ENCODE results near the gene ACSL5. TPM values are rescaled to one million over a fixed set of nuclear protein-coding genes. Genes with fewer than 3 reads are reported as not detected.

ACSL5 gene
- total RNA-seq, 2 experiments from 2014 or later = 25.3 to 25.4 TPM

DNA sequence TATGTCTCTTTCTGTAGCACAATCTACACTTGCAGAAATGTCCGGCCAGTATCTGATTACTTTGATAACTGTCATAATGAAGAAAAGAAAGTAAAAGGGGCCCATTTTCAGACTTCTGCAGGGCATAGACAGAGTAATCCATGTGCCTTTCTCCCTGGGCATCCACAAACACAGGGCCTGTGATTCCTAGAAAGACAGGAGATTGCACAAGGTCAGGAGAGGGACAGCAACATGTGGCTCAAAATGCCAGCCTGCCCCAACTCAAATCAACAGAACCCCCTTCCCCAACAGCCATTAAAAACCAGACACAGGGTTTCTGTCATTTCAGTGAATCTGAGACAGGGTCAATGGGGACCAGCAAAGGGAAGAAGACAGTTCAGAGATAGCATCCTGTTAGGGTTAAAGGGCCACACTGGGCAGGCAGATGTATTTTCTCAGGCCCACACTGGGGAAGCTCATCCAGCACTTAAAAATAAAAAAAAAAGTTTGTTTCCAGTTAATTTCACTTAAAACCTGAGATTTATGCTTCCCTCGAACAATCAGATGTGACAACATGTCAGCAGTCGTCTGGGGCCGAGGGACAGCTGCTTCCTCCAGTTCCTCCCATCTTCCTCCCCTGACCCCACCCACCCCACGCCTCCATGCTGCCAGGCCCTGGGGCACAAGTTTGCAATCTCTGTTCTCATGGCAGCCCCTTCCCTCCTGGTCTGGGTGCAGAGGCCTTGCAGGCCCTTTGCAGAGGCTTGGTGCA, 30.7 kb upstream of the ACSL5 start:
- DNase-seq (ENCODE audit: low spot score) = no peak
- H4K20me1 ChIP-seq (ENCODE audit: insufficient read depth, low read length) = no peaks in the 10 kb centered on the region
- no peaks in the 10 kb centered on the region for H3K79me2 ChIP-seq (ENCODE audit: insufficient read depth, low read depth, low read length)
- no peaks in the 10 kb centered on the region for H3K36me3 ChIP-seq (ENCODE audit: insufficient read depth, low read length)
- TF ChIP-seq, protein P1, sequence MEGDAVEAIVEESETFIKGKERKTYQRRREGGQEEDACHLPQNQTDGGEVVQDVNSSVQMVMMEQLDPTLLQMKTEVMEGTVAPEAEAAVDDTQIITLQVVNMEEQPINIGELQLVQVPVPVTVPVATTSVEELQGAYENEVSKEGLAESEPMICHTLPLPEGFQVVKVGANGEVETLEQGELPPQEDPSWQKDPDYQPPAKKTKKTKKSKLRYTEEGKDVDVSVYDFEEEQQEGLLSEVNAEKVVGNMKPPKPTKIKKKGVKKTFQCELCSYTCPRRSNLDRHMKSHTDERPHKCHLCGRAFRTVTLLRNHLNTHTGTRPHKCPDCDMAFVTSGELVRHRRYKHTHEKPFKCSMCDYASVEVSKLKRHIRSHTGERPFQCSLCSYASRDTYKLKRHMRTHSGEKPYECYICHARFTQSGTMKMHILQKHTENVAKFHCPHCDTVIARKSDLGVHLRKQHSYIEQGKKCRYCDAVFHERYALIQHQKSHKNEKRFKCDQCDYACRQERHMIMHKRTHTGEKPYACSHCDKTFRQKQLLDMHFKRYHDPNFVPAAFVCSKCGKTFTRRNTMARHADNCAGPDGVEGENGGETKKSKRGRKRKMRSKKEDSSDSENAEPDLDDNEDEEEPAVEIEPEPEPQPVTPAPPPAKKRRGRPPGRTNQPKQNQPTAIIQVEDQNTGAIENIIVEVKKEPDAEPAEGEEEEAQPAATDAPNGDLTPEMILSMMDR (conservative IDR thresholded peaks at IDR 0.05; ENCODE audit: low read length) = no peak
- no peak for TF ChIP-seq EZH2phosphoT487 (IDR thresholded peaks at IDR 0.05; ENCODE audit: borderline replicate concordance, low read depth, low read length)
- H3K4me1 ChIP-seq (ENCODE audit: insufficient read depth, low read length, poor library complexity, severe bottlenecking) = no peaks in the 10 kb centered on the region
- H3K9me3 ChIP-seq (ENCODE audit: low read length) = no peaks in the 10 kb centered on the region
- no peaks in the 10 kb centered on the region for H3K9me2 ChIP-seq (ENCODE audit: insufficient read depth, low read length)
- intact Hi-C loops (cut with micrococcal nuclease; ENCODE audit: unreplicated experiment) = no loop called here
- ChIA-PET CTCF (ENCODE audit: unreplicated experiment) (interaction anchor here (0.5 kb wide), 1 partner anchor 130 kb away, joined by 4 read pairs; no protein-coding TSS in a partner anchor), POLR2A (interaction anchor here (1.2 kb wide), 1 partner anchor 29 kb away, joined by 6 read pairs; no protein-coding TSS in a partner anchor)
- BruUV-seq (replicated peaks) = no TSS peak
- no peak overlapping the region for H3K4me2 ChIP-seq (ENCODE audit: low read length)
- H3K4me3 ChIP-seq (ENCODE audit: low read depth, low read length, poor library complexity, severe bottlenecking) = no peak overlapping the region
- H3K27ac ChIP-seq (ENCODE audit: low read depth, low read length, poor library complexity, severe bottlenecking) = no peak overlapping the region
- no peak overlapping the region for H2AFZ ChIP-seq (ENCODE audit: low read length)

DNA sequence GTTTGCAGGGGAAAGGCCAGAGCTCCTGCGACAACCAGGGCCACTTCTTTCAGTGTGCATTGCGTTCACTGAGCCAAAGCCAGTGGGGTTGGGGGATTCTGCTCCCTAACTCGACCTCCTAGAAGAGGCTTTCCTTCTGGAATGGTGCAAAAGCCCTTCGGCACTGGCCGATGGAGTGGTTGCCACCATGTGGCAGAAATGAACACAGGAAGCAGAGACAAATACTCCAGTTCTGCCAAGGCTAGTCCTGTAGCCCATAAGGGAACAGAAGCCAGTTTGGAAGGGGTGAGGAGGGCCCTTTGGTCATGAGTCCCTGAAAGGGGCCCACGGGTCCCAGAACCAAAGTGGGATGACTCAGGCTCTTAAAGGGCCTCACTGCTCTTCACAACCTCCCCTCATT, 29.7 kb upstream of the ACSL5 start:
- no peaks in the 10 kb centered on the region for H3K36me3 ChIP-seq (ENCODE audit: insufficient read depth, low read length)
- H3K4me3 ChIP-seq (ENCODE audit: low read depth, low read length, poor library complexity, severe bottlenecking) = no peak overlapping the region
- H3K4me1 ChIP-seq (ENCODE audit: insufficient read depth, low read length, poor library complexity, severe bottlenecking) = no peaks in the 10 kb centered on the region
- ChIA-PET POLR2A (interaction anchor here (1.2 kb wide), 1 partner anchor 28 kb away, joined by 6 read pairs; no protein-coding TSS in a partner anchor), CTCF (ENCODE audit: unreplicated experiment) (no interaction called here)
- TF ChIP-seq, protein P1 (conservative IDR thresholded peaks at IDR 0.05; ENCODE audit: low read length) = no peak
- TF ChIP-seq EZH2phosphoT487 (IDR thresholded peaks at IDR 0.05; ENCODE audit: borderline replicate concordance, low read depth, low read length) = no peak
- no TSS peak for BruUV-seq (replicated peaks)
- no peak overlapping the region for H3K27ac ChIP-seq (ENCODE audit: low read depth, low read length, poor library complexity, severe bottlenecking)
- H3K4me2 ChIP-seq (ENCODE audit: low read length) = no peak overlapping the region
- H3K9me2 ChIP-seq (ENCODE audit: insufficient read depth, low read length) = no peaks in the 10 kb centered on the region
- H3K9me3 ChIP-seq (ENCODE audit: low read length) = no peaks in the 10 kb centered on the region
- intact Hi-C loops (cut with micrococcal nuclease; ENCODE audit: unreplicated experiment) = no loop called here
- H4K20me1 ChIP-seq (ENCODE audit: insufficient read depth, low read length) = no peaks in the 10 kb centered on the region
- no peaks in the 10 kb centered on the region for H3K79me2 ChIP-seq (ENCODE audit: insufficient read depth, low read depth, low read length)
- no peak overlapping the region for H2AFZ ChIP-seq (ENCODE audit: low read length)
- DNase-seq (ENCODE audit: low spot score) = no peak

DNA sequence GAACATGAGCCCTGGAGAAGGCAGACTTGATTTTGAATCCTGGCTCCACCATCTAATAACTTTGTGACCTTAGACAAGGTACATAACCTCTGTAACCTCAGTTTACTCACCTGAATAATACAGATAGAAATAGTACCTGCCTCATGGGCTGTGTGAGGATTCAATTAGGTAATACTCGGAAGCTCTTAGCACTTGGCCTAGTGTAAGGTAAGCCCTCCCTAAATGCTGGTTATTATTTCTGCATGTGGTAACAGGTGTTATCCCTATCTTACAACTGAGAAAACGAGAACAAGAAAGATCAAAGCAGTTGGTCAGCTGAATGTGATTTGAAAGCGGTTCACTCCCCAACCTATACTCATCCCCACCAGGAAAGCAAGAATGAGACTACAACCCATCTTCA, 28.7 kb upstream of the ACSL5 start:
- POLR2A ChIA-PET = no interaction called here
- DNase-seq (ENCODE audit: low spot score) = no peak
- Histone ChIP-seq H4K20me1 (ENCODE audit: insufficient read depth, low read length) (no peaks in the 10 kb centered on the region), H3K79me2 (ENCODE audit: insufficient read depth, low read depth, low read length) (no peaks in the 10 kb centered on the region), H2AFZ (ENCODE audit: low read length) (no peak overlapping the region), H3K9me2 (ENCODE audit: insufficient read depth, low read length) (no peaks in the 10 kb centered on the region), H3K27ac (ENCODE audit: low read depth, low read length, poor library complexity, severe bottlenecking) (no peak overlapping the region), H3K36me3 (ENCODE audit: insufficient read depth, low read length) (no peaks in the 10 kb centered on the region), H3K9me3 (ENCODE audit: low read length) (no peaks in the 10 kb centered on the region), H3K4me1 (ENCODE audit: insufficient read depth, low read length, poor library complexity, severe bottlenecking) (no peaks in the 10 kb centered on the region), H3K4me3 (ENCODE audit: low read depth, low read length, poor library complexity, severe bottlenecking) (no peak overlapping the region), H3K4me2 (ENCODE audit: low read length) (no peak overlapping the region)
- intact Hi-C loops (cut with micrococcal nuclease; ENCODE audit: unreplicated experiment) = no loop called here
- CTCF ChIA-PET (ENCODE audit: unreplicated experiment) = no interaction called here
- TF ChIP-seq EZH2phosphoT487 (IDR thresholded peaks at IDR 0.05; ENCODE audit: borderline replicate concordance, low read depth, low read length) = no peak
- TF ChIP-seq, protein P1 (conservative IDR thresholded peaks at IDR 0.05; ENCODE audit: low read length) = no peak
- no TSS peak for BruUV-seq (replicated peaks)

Data from OCI-LY7 (cell line).